ENCODE results near the gene HINT3. TPM values are rescaled to one million over a fixed set of nuclear protein-coding genes. Genes with fewer than 3 reads are reported as not detected.

HINT3 gene
- total RNA-seq, 2 donors from 2014 or later: 13.0 to 16.4 TPM

DNA sequence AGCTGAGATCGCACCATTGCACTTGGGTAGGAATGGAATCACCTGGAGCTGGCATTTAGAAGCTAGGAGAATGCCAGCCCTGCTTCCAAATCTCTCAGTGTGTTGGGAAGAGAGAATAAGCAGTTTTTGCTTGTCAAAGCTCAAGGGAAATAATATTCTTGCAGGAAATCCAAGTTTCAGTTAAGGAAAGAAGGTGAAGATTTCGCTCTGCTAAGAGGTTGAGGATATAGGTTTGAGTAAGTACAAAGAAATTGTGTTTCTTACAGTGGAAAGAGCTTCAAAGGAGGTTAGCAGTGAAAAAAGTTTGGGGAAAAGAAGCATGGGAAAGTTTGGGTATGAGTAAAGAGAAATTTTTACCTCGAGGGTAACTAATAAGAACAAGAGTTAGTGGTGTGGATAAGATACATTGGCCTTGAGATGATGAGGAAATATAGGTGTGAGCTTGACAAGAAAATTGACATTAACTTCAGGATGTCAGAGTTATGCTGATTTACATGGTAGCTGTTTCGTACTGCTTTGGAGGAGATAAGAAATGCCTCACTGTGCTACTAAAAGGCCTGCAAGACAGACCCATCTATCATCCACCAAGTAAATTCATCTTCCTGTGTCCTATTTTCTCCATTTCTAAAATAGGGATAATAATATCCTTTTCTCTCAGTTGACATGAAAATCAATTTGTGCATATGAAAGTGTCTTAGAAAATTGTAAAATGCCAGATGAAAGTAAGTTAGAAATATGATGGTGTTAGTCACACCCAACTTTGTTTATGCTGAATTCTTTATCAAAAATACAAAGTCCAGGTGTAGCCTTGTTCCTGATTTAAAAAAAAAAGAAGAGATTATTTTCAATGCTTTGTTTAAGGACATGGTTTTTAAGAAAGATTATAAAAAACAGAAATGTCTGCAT lies 12.8 kb upstream of the HINT3 start:
- Histone ChIP-seq H3K36me3 (ENCODE audit: control insufficient read depth, insufficient read depth, low read length) (no peaks in the 10 kb centered on the region), H3K4me3 (ENCODE audit: low read length) (no peak overlapping the region), H3K9me3 (ENCODE audit: control insufficient read depth, low read length) (no peaks in the 10 kb centered on the region), H3K4me1 (ENCODE audit: control insufficient read depth, insufficient read depth, low read length) (no peaks in the 10 kb centered on the region), H3K27me3 (ENCODE audit: control insufficient read depth, insufficient read depth, low read length, poor library complexity, severe bottlenecking) (no peaks in the 10 kb centered on the region), H3K27ac (ENCODE audit: low read depth, low read length) (no peak overlapping the region), H3K9ac (ENCODE audit: extremely low read depth, low read length, poor library complexity, severe bottlenecking) (no peak overlapping the region)
- no peak for DNase-seq
- Mint-ChIP-seq H3K36me3 (ENCODE audit: low read depth) (no peaks in the 10 kb centered on the region), H3K4me1 (peaks cover 21% of the 10 kb centered on the region), H3K9me3 (no peaks in the 10 kb centered on the region), H3K4me3 (no peak overlapping the region), H3K27ac (no peak overlapping the region), H3K27me3 (ENCODE audit: insufficient read depth) (no peaks in the 10 kb centered on the region)
- 88 to 98% methylated on average over 3 to 4 of the region's 4 CpGs for WGBS, 2 experiments (ENCODE audit: insufficient coverage in 1 of 2, insufficient read length in 1 of 2)
- TF ChIP-seq, protein P1, sequence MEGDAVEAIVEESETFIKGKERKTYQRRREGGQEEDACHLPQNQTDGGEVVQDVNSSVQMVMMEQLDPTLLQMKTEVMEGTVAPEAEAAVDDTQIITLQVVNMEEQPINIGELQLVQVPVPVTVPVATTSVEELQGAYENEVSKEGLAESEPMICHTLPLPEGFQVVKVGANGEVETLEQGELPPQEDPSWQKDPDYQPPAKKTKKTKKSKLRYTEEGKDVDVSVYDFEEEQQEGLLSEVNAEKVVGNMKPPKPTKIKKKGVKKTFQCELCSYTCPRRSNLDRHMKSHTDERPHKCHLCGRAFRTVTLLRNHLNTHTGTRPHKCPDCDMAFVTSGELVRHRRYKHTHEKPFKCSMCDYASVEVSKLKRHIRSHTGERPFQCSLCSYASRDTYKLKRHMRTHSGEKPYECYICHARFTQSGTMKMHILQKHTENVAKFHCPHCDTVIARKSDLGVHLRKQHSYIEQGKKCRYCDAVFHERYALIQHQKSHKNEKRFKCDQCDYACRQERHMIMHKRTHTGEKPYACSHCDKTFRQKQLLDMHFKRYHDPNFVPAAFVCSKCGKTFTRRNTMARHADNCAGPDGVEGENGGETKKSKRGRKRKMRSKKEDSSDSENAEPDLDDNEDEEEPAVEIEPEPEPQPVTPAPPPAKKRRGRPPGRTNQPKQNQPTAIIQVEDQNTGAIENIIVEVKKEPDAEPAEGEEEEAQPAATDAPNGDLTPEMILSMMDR (conservative IDR thresholded peaks at IDR 0.05): no peak

DNA sequence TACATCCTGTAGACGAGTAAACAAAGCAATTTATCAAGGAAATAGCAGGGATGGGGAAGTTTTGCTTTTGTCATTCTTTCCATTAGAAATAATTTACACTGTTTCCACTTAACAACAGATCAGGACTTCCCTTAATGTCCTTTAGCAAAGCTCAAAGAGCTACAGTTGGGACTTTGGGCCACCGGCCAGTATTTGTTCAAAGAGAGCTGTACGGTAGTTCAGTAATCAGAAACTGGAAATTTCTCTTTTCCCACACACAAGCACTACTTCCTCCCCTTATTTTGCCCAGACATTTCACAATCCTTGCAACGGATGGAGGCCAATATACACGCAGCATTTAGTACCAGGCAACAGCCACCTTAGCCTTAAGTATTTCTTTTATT lies 12.1 kb upstream of the HINT3 start:
- no peaks in the 10 kb centered on the region for H3K36me3 Mint-ChIP-seq (ENCODE audit: low read depth)
- Histone ChIP-seq H3K27me3 (ENCODE audit: control insufficient read depth, insufficient read depth, low read length, poor library complexity, severe bottlenecking) (no peaks in the 10 kb centered on the region), H3K27ac (ENCODE audit: low read depth, low read length) (no peak overlapping the region), H3K9ac (ENCODE audit: extremely low read depth, low read length, poor library complexity, severe bottlenecking) (no peak overlapping the region), H3K9me3 (ENCODE audit: control insufficient read depth, low read length) (no peaks in the 10 kb centered on the region), H3K4me1 (ENCODE audit: control insufficient read depth, insufficient read depth, low read length) (no peaks in the 10 kb centered on the region), H3K4me3 (ENCODE audit: low read length) (no peak overlapping the region), H3K36me3 (ENCODE audit: control insufficient read depth, insufficient read depth, low read length) (no peaks in the 10 kb centered on the region)
- no peaks in the 10 kb centered on the region for H3K27me3 Mint-ChIP-seq (ENCODE audit: insufficient read depth)
- peaks cover 17% of the 10 kb centered on the region for H3K4me1 Mint-ChIP-seq
- H3K9me3 Mint-ChIP-seq: no peaks in the 10 kb centered on the region
- WGBS, 2 experiments (ENCODE audit: insufficient coverage in 1 of 2, insufficient read length in 1 of 2): 94 to 100% methylated on average over 2 to 5 of the region's 5 CpGs
- DNase-seq: no peak
- no peak overlapping the region for H3K27ac Mint-ChIP-seq
- H3K4me3 Mint-ChIP-seq: no peak overlapping the region
- TF ChIP-seq, protein P1 (conservative IDR thresholded peaks at IDR 0.05): no peak

DNA sequence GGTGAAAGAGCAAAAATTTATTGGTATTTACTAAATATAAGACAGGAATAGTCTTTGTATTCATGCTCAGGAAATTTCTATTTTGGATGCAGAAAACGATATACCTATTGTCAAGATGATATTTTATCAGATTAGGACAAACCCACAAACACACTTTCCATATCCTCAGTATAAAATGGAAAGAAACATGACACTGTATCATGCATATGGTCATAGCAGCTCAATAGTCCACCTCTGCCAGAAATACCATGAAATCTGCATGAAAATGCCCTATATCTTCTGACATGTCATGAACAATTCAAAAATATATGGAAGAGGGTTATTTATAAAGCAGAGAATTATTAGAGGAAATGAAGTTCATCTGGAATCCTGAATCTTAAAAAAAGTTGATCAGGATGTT lies 11.7 kb upstream of the HINT3 start:
- Histone ChIP-seq H3K36me3 (ENCODE audit: control insufficient read depth, insufficient read depth, low read length) (no peaks in the 10 kb centered on the region), H3K4me3 (ENCODE audit: low read length) (no peak overlapping the region), H3K27me3 (ENCODE audit: control insufficient read depth, insufficient read depth, low read length, poor library complexity, severe bottlenecking) (no peaks in the 10 kb centered on the region), H3K27ac (ENCODE audit: low read depth, low read length) (no peak overlapping the region), H3K4me1 (ENCODE audit: control insufficient read depth, insufficient read depth, low read length) (no peaks in the 10 kb centered on the region), H3K9me3 (ENCODE audit: control insufficient read depth, low read length) (no peaks in the 10 kb centered on the region), H3K9ac (ENCODE audit: extremely low read depth, low read length, poor library complexity, severe bottlenecking) (no peak overlapping the region)
- Mint-ChIP-seq H3K36me3 (ENCODE audit: low read depth) (no peaks in the 10 kb centered on the region), H3K27me3 (ENCODE audit: insufficient read depth) (no peaks in the 10 kb centered on the region), H3K9me3 (no peaks in the 10 kb centered on the region), H3K27ac (no peak overlapping the region), H3K4me1 (peaks cover 17% of the 10 kb centered on the region), H3K4me3 (no peak overlapping the region)
- TF ChIP-seq, protein P1 (conservative IDR thresholded peaks at IDR 0.05): no peak
- DNase-seq: no peak
- 100% methylated on average over 1 of the region's 1 CpG; no CpG with 5 or more reads in 1 of the 2 experiments for WGBS, 2 experiments (ENCODE audit: insufficient coverage in 1 of 2, insufficient read length in 1 of 2)

All from endodermal cell (in vitro differentiated cells).